ENCODE results near the gene ADAP1. TPM values are rescaled to one million over a fixed set of nuclear protein-coding genes. Genes with fewer than 3 reads are reported as not detected.

Gene ADAP1
- total and polyA plus RNA-seq, 2 of the 8 experiments (the other 6 are each of a cell fraction or from before 2014, with no cell fraction given) = 5.8 to 6.1 TPM

DNA sequence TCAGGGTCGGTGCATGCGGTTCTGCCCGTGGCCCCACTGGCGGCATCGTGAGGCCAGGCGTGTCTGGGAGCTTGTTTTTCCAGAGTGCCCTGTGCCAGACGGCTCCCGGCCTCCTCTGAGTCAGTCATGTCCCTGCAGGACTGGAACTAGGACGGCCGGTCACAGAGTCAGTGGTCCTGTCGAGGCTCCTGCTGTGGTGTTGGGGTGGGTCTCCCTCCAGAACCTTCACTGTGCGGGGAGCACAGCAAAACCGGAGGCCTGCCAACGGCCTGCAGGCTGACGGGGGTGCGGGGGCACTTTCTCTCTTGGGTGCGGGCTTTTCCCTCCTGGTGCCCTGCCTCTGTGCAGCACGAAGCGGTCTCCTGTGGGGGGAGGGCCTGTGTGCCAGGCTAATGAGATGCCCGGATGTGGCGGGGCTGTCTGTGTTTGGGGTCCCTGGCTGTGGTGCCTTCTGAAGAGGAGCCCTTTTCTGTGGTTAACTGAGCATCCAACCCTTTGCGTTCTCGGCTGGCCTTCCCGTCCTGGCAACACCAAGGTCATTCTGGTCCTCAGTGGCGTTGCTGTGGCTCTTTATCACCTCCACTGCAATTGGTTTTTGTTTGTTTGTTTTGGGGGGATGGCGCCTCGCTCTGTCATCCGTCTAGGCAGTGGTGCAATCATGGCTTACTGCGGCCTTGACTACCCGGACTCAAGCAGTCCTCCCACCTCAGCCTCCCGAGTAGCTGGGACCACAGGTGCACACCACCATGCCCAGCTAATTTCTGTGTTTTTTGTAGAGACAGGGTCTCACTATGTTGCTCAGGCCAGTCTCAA, 70.1 kb downstream of the ADAP1 start:
- 89% methylated on average over 31 of the region's 31 CpGs; no CpG with 5 or more reads in 1 of the 2 experiments for WGBS, 2 experiments (ENCODE audit: extremely low coverage in 1 of 2, insufficient coverage in 1 of 2, insufficient read length in 1 of 2, insufficient replicate concordance in 2 of 2, low coverage in 1 of 2, low lambda C conversion rate in 2 of 2, missing lambda C conversion rate in 1 of 2)
- H3K56ac ChIP-seq (replicated peaks; ENCODE audit: insufficient read length, low read depth, low read length) = no peak overlapping the region

More for the DNA sequence above, 70.1 kb downstream of the ADAP1 start:
- H3K4me3 ChIP-seq (ENCODE audit: extremely low read depth in 1 of 4, insufficient read depth in 2 of 4, low read depth in 3 of 4, low read length in 4 of 4) = no peak overlapping the region
- H3K4me2 ChIP-seq (ENCODE audit: insufficient read depth in 1 of 2, low read depth in 2 of 2, low read length in 2 of 2) = no peak overlapping the region
- peaks cover 44% of the 10 kb centered on the region for H3K79me1 ChIP-seq (ENCODE audit: low read depth, low read length)
- H3K23ac ChIP-seq (ENCODE audit: insufficient read length) = no peak overlapping the region
- no peak overlapping the region for H2BK15ac ChIP-seq (ENCODE audit: low read length)
- no peak overlapping the region for H3K18ac ChIP-seq (ENCODE audit: extremely low read depth, low read length)
- no peak overlapping the region for H3K9ac ChIP-seq (replicated peaks in 1 of 4; ENCODE audit: extremely low read depth in 1 of 4, low read depth in 3 of 4, low read length in 3 of 4)
- no peak overlapping the region for H3K14ac ChIP-seq (ENCODE audit: insufficient read length)
- no peaks in the 10 kb centered on the region for H3K9me3 ChIP-seq (ENCODE audit: insufficient read depth in 2 of 2, low read depth in 1 of 2, low read length in 1 of 2)
- no peak overlapping the region for H2BK120ac ChIP-seq (replicated peaks; ENCODE audit: low read depth, low read length)
- no peaks in the 10 kb centered on the region for H3K27me3 ChIP-seq (replicated peaks in 1 of 4; ENCODE audit: control insufficient read depth in 3 of 4, extremely low read depth in 1 of 4, insufficient read depth in 3 of 4, low read length in 3 of 4)
- no peak overlapping the region for H3K27ac ChIP-seq (ENCODE audit: low read depth, low read length)
- no peak overlapping the region for H4K91ac ChIP-seq (replicated peaks; ENCODE audit: insufficient read length, low read length)
- no peak overlapping the region for H2AFZ ChIP-seq (ENCODE audit: low read length)
- peak overlapping the region; percentile 56; the same call in 1 of the 2 replicates for H2BK5ac ChIP-seq (ENCODE audit: low read depth, low read length)
- H2AK5ac ChIP-seq (ENCODE audit: low read depth, low read length) = no peak overlapping the region
- peaks cover 45 to 100% of the 10 kb centered on the region in 2 experiments for H3K79me2 ChIP-seq (ENCODE audit: control insufficient read depth in 1 of 2, insufficient read depth in 2 of 2, low read length in 2 of 2)
- ChIA-PET CTCF (ENCODE audit: partially characterized antibody) (interaction anchor here (1.9 kb wide), 1 partner anchor 109 kb away, joined by 4 read pairs; no protein-coding TSS in a partner anchor), POLR2A (ENCODE audit: partially characterized antibody) (interaction anchor here (1.4 to 4.1 kb wide), 5 partner anchors 8 to 14 kb away, joined by 4 to 23 read pairs (median 5); partner anchors contain the start of gene GET4)
- H4K20me1 ChIP-seq (replicated peaks in 1 of 2; ENCODE audit: control insufficient read depth in 1 of 2, insufficient read depth in 2 of 2, low read length in 2 of 2) = peaks cover 54 to 55% of the 10 kb centered on the region in 2 experiments
- no peak for TF ChIP-seq TCF12 (IDR thresholded peaks at IDR 0.05; ENCODE audit: low read depth, low read length)
- TF ChIP-seq NANOG (IDR thresholded peaks at IDR 0.05; ENCODE audit: insufficient read depth, low read depth, low read length, poor library complexity, severe bottlenecking) = no peak
- no peak for TF ChIP-seq POU5F1 (IDR thresholded peaks at IDR 0.05; ENCODE audit: low read depth, low read length)
- TF ChIP-seq SP1 (IDR thresholded peaks at IDR 0.05; ENCODE audit: low read depth, low read length) = no peak
- TF ChIP-seq YY1 (IDR thresholded peaks at IDR 0.05; ENCODE audit: low read depth, low read length) = no peak
- no peak for TF ChIP-seq NRF1 (IDR thresholded peaks at IDR 0.05; ENCODE audit: low read depth, low read length)
- TF ChIP-seq BRCA1 (IDR thresholded peaks at IDR 0.05; ENCODE audit: low read depth, low read length) = no peak
- TF ChIP-seq EGR1 (IDR thresholded peaks at IDR 0.05; ENCODE audit: borderline replicate concordance, low read depth, low read length) = no peak
- no peak overlapping the region for H4K8ac ChIP-seq (ENCODE audit: extremely low read depth, insufficient read depth, low read length)
- no peak for FAIRE-seq
- no peak overlapping the region for H2BK20ac ChIP-seq (ENCODE audit: low read length)
- H3K36me3 ChIP-seq (ENCODE audit: control insufficient read depth in 2 of 4, insufficient read depth in 4 of 4, low read length in 3 of 4) = peaks cover 2 to 25% (median 13%) of the 10 kb centered on the region in 4 experiments; a peak in 5 of 8 replicates
- no peak overlapping the region for H3K4ac ChIP-seq (replicated peaks; ENCODE audit: insufficient read length, low read depth, low read length)
- peaks cover 0 to 10% (median 1%) of the 10 kb centered on the region in 4 experiments; a peak in 2 of 7 replicates for H3K4me1 ChIP-seq (replicated peaks in 1 of 4; ENCODE audit: control insufficient read depth in 3 of 4, insufficient read depth in 4 of 4, low read length in 3 of 4)
- no peak overlapping the region for H4K5ac ChIP-seq (ENCODE audit: insufficient read length, low read depth, low read length)
- H3K23me2 ChIP-seq (ENCODE audit: low read depth, low read length) = no peaks in the 10 kb centered on the region
- no peak for DNase-seq (ENCODE audit: low read depth in 1 of 2, low spot score in 2 of 2)
- H2BK12ac ChIP-seq (ENCODE audit: low read depth, low read length) = no peak overlapping the region
